Effector memory CD8-positive, alpha-beta T cell (primary cell): ENCODE measurements around the gene VAV1.
"Not testable (repeated sequence)": the region's sequence is repeated elsewhere in the genome, so short reads cannot be mapped to it uniquely, and the experiment has no call there.

Experiments
- ATAC-seq: fragments of 150-1000 bp; cut with Tn5 transposase; replicated peaks from 2 replicates; pipeline ENCODE4 v1.10.0; 2021; ENCODE audit warnings: mild to moderate bottlenecking, moderate library complexity
- DNase-seq, 3 experiments: peaks; one replicate each; pipeline ENCODE4 v3.0.0; 2021
- H3K27ac Mint-ChIP-seq, 2 donors: one replicate each; pipeline ENCODE4 v1.8.0; 2022; ENCODE audit warnings: mild to moderate bottlenecking in 2 of 2, mixed read lengths in 2 of 2, moderate library complexity in 2 of 2
- H3K27me3 Mint-ChIP-seq, 2 donors: one replicate each; pipeline ENCODE4 v1.8.0; 2022; ENCODE audit warnings: mixed read lengths in 2 of 2
- H3K36me3 Mint-ChIP-seq: one replicate; pipeline ENCODE4 v1.8.0; 2022; ENCODE audit warnings: mild to moderate bottlenecking, moderate library complexity, mixed read lengths; ENCODE audit not compliant: insufficient read depth
- H3K4me1 Mint-ChIP-seq, 2 donors: one replicate each; pipeline ENCODE4 v1.8.0; 2022; ENCODE audit warnings: low read depth in 2 of 2, mixed read lengths in 2 of 2
- H3K4me3 Mint-ChIP-seq, 2 donors: one replicate each; pipeline ENCODE4 v1.8.0; 2022; ENCODE audit warnings: mild to moderate bottlenecking in 2 of 2, mixed read lengths in 2 of 2, moderate library complexity in 2 of 2
- H3K9me3 Mint-ChIP-seq, 2 donors: one replicate each; pipeline ENCODE4 v1.8.0; 2022; ENCODE audit warnings: mixed read lengths in 2 of 2

The VAV1 gene

GRCh38 chr19:6849876-6850275 is 77.4 kb downstream of the VAV1 start:
- H3K27ac Mint-ChIP-seq = peak overlapping the region; percentile 58 to 66
- no peaks in the 10 kb centered on the region for H3K9me3 Mint-ChIP-seq
- H3K36me3 Mint-ChIP-seq = peaks cover 69% of the 10 kb centered on the region
- DNase-seq = no peak
- no peak overlapping the region for H3K4me3 Mint-ChIP-seq
- no peak for ATAC-seq
- no peaks in the 10 kb centered on the region for H3K4me1 Mint-ChIP-seq
- no peaks in the 10 kb centered on the region for H3K27me3 Mint-ChIP-seq

GRCh38 chr19:6851359-6851758 is 78.9 kb downstream of the VAV1 start:
- H3K27me3 Mint-ChIP-seq = no peaks in the 10 kb centered on the region
- H3K36me3 Mint-ChIP-seq = peaks cover 80% of the 10 kb centered on the region
- H3K9me3 Mint-ChIP-seq = no peaks in the 10 kb centered on the region
- DNase-seq (no peak), ATAC-seq (no peak)
- H3K4me3 Mint-ChIP-seq = no peak overlapping the region
- H3K27ac Mint-ChIP-seq = no peak overlapping the region
- no peaks in the 10 kb centered on the region for H3K4me1 Mint-ChIP-seq

- no peak for ATAC-seq
- no peak overlapping the region for H3K4me3 Mint-ChIP-seq
- H3K27me3 Mint-ChIP-seq = no peaks in the 10 kb centered on the region
- no peak for DNase-seq
- H3K4me1 Mint-ChIP-seq = no peaks in the 10 kb centered on the region
- peaks cover 85% of the 10 kb centered on the region for H3K36me3 Mint-ChIP-seq
- no peaks in the 10 kb centered on the region for H3K9me3 Mint-ChIP-seq
- peak overlapping the region in 1 of 2 donors; percentile 62 for H3K27ac Mint-ChIP-seq
Observed at GRCh38 chr19:6852001-6852400, 79.5 kb downstream of the VAV1 start.

- ATAC-seq = no peak
- H3K36me3 Mint-ChIP-seq = peaks cover 69% of the 10 kb centered on the region
- no peak for DNase-seq
- H3K9me3 Mint-ChIP-seq = no peaks in the 10 kb centered on the region
- no peak overlapping the region for H3K4me3 Mint-ChIP-seq
- no peaks in the 10 kb centered on the region for H3K4me1 Mint-ChIP-seq
- H3K27ac Mint-ChIP-seq = peak overlapping the region in 1 of 2 donors; percentile 50
- H3K27me3 Mint-ChIP-seq = no peaks in the 10 kb centered on the region
Observed at GRCh38 chr19:6853868-6854267, 81.4 kb downstream of the VAV1 start.

- ATAC-seq (no peak), DNase-seq (no peak)
- peak overlapping the region; percentile 24 to 50 for H3K27ac Mint-ChIP-seq
- no peaks in the 10 kb centered on the region for H3K4me1 Mint-ChIP-seq
- peaks cover 60% of the 10 kb centered on the region for H3K36me3 Mint-ChIP-seq
- H3K27me3 Mint-ChIP-seq = no peaks in the 10 kb centered on the region
- H3K9me3 Mint-ChIP-seq = no peaks in the 10 kb centered on the region
- H3K4me3 Mint-ChIP-seq = no peak overlapping the region
Observed at GRCh38 chr19:6854758-6855157, 82.2 kb downstream of the VAV1 start.

- peaks cover 49% of the 10 kb centered on the region for H3K36me3 Mint-ChIP-seq
- H3K4me1 Mint-ChIP-seq = peaks cover 2 to 3% of the 10 kb centered on the region in 2 donors
- no peaks in the 10 kb centered on the region for H3K9me3 Mint-ChIP-seq
- H3K27ac Mint-ChIP-seq = peak overlapping the region; percentile 27 to 50
- ATAC-seq = no peak
- H3K4me3 Mint-ChIP-seq = no peak overlapping the region
- no peak for DNase-seq
- H3K27me3 Mint-ChIP-seq = no peaks in the 10 kb centered on the region
Observed at GRCh38 chr19:6856749-6857372, 84.4 kb downstream of the VAV1 start.

GRCh38 chr19:6861683-6862286 is 89.3 kb downstream of the VAV1 start:
- no peaks in the 10 kb centered on the region for H3K9me3 Mint-ChIP-seq
- H3K4me3 Mint-ChIP-seq = peak overlapping the region in 1 of 2 donors; percentile 31
- peaks cover 21% of the 10 kb centered on the region for H3K36me3 Mint-ChIP-seq
- no peak for DNase-seq
- H3K27ac Mint-ChIP-seq = peak overlapping the region; percentile 87
- no peaks in the 10 kb centered on the region for H3K27me3 Mint-ChIP-seq
- H3K4me1 Mint-ChIP-seq = peaks cover 10 to 18% of the 10 kb centered on the region in 2 donors
- ATAC-seq = no peak

- H3K4me1 Mint-ChIP-seq = peaks cover 10 to 18% of the 10 kb centered on the region in 2 donors
- no peaks in the 10 kb centered on the region for H3K27me3 Mint-ChIP-seq
- peak overlapping the region; percentile 87 for H3K27ac Mint-ChIP-seq
- DNase-seq (peak; percentile 89 to 94 (median 89)), ATAC-seq (peak; percentile 90)
- peak overlapping the region; percentile 80 to 85 for H3K4me3 Mint-ChIP-seq
- peaks cover 20% of the 10 kb centered on the region for H3K36me3 Mint-ChIP-seq
- no peaks in the 10 kb centered on the region for H3K9me3 Mint-ChIP-seq
Observed at GRCh38 chr19:6862673-6863078, 90.2 kb downstream of the VAV1 start.

- H3K9me3 Mint-ChIP-seq = no peaks in the 10 kb centered on the region
- H3K4me1 Mint-ChIP-seq = peaks cover 10 to 18% of the 10 kb centered on the region in 2 donors
- DNase-seq = no peak
- no peak overlapping the region for H3K4me3 Mint-ChIP-seq
- H3K36me3 Mint-ChIP-seq = peaks cover 20% of the 10 kb centered on the region
- ATAC-seq = no peak
- H3K27ac Mint-ChIP-seq = no peak overlapping the region
- H3K27me3 Mint-ChIP-seq = no peaks in the 10 kb centered on the region
Observed at GRCh38 chr19:6864325-6864940, 91.9 kb downstream of the VAV1 start.

- peaks cover 10 to 18% of the 10 kb centered on the region in 2 donors for H3K4me1 Mint-ChIP-seq
- H3K4me3 Mint-ChIP-seq = no peak overlapping the region
- DNase-seq (no peak), ATAC-seq (no peak)
- no peaks in the 10 kb centered on the region for H3K9me3 Mint-ChIP-seq
- peaks cover 20% of the 10 kb centered on the region for H3K36me3 Mint-ChIP-seq
- H3K27me3 Mint-ChIP-seq = no peaks in the 10 kb centered on the region
- H3K27ac Mint-ChIP-seq = no peak overlapping the region
Observed at GRCh38 chr19:6865849-6866248, 93.3 kb downstream of the VAV1 start.

GRCh38 chr19:6866741-6867151 is 94.2 kb downstream of the VAV1 start:
- no peak overlapping the region for H3K27ac Mint-ChIP-seq
- DNase-seq = no peak

GRCh38 chr19:6868351-6868750 is 95.8 kb downstream of the VAV1 start:
- Mint-ChIP-seq H3K9me3 (no peaks in the 10 kb centered on the region), H3K27me3 (no peaks in the 10 kb centered on the region), H3K36me3 (peaks cover 4% of the 10 kb centered on the region), H3K4me3 (no peak overlapping the region), H3K27ac (no peak overlapping the region), H3K4me1 (peaks cover 2 to 5% of the 10 kb centered on the region in 2 donors)
- DNase-seq = no peak
- ATAC-seq = no peak

More at GRCh38 chr19:6866741-6867151, 94.2 kb downstream of the VAV1 start:
- no peaks in the 10 kb centered on the region for H3K27me3 Mint-ChIP-seq
- H3K9me3 Mint-ChIP-seq = no peaks in the 10 kb centered on the region
- ATAC-seq = no peak
- peaks cover 15% of the 10 kb centered on the region for H3K36me3 Mint-ChIP-seq
- no peak overlapping the region for H3K4me3 Mint-ChIP-seq
- peaks cover 9 to 16% of the 10 kb centered on the region in 2 donors for H3K4me1 Mint-ChIP-seq

- not testable (repeated sequence) for H3K9me3 Mint-ChIP-seq, ATAC-seq, H3K27ac Mint-ChIP-seq, DNase-seq, H3K4me1 Mint-ChIP-seq, H3K36me3 Mint-ChIP-seq, H3K27me3 Mint-ChIP-seq, H3K4me3 Mint-ChIP-seq
Observed at GRCh38 chr19:6869151-6869882, 96.8 kb downstream of the VAV1 start.
